NT2/D1 (cell line): ENCODE measurements around the gene NCAPG2.

Source experiments
- SUZ12 ChIP-seq: IDR thresholded peaks from 2 replicates; pipeline ENCODE4 v1.6.1; 2011; ENCODE audit not compliant: insufficient read length, insufficient read depth; ENCODE audit errors: extremely low read depth
- YY1 ChIP-seq: IDR thresholded peaks from 2 replicates; pipeline ENCODE4 v1.6.1; 2011; ENCODE audit not compliant: insufficient read length, insufficient read depth

DNA sequence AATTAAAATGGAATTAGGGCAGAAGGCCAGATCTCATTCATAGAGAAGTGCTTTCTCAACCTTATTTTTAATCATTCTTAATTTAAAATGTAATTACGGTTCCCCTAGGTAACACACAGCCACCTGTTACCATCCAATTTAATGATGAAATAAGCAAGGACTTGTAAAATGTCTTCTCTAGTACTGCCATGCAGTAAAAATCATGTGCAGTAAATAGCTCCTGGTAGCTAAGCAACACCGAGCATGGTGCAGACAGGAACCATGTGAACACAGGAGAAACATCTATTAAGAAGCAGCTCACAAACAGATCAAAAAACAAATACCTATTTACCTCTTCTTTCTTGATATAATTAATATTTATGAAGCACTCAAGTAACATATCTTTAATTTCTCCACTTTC is 15.1 kb downstream of the NCAPG2 start:
- TF ChIP-seq YY1 (no peak), SUZ12 (no peak)
